Smooth muscle cell (in vitro differentiated cells): ENCODE measurements around the gene YWHAH. TPM values are rescaled to one million over a fixed set of nuclear protein-coding genes. Genes with fewer than 3 reads are reported as not detected.

Experiments
- DNase-seq: peaks from one replicate; lab custom pipeline; 2025; ENCODE audit not compliant: unreplicated experiment; lab: John Stamatoyannopoulos, UW
- H2AFZ ChIP-seq: fragments of 200-600 bp; sonication (generic); 2 replicates; pipeline ENCODE4 v1.6.0; 2016; ENCODE audit warnings: antibody characterized with exemption, low read depth, mild to moderate bottlenecking
- H3F3A ChIP-seq: fragments of 200-600 bp; sonication (generic); 2 replicates; pipeline ENCODE4 v1.6.0; 2017; ENCODE audit warnings: antibody characterized with exemption, low read depth
- H3K27ac ChIP-seq: fragments of 200-600 bp; sonication (generic); 2 replicates; pipeline ENCODE4 v1.5.1; 2016; ENCODE audit warnings: low read depth, mild to moderate bottlenecking
- H3K27me3 ChIP-seq: fragments of 200-600 bp; sonication (generic); 2 replicates; pipeline ENCODE4 v1.6.1; 2016; ENCODE audit warnings: low read depth, mild to moderate bottlenecking
- H3K36me3 ChIP-seq: fragments of 200-600 bp; sonication (generic); 2 replicates; pipeline ENCODE4 v1.5.1; 2016; ENCODE audit warnings: low read depth
- H3K4me1 ChIP-seq: fragments of 200-600 bp; sonication (generic); 2 replicates; pipeline ENCODE4 v1.5.1; 2016; ENCODE audit warnings: low read depth
- H3K4me2 ChIP-seq: fragments of 200-600 bp; sonication (generic); 2 replicates; pipeline ENCODE4 v1.6.0; 2016; ENCODE audit warnings: mild to moderate bottlenecking
- H3K4me3 ChIP-seq: fragments of 200-600 bp; sonication (generic); 2 replicates; pipeline ENCODE4 v1.5.1; 2016; ENCODE audit warnings: mild to moderate bottlenecking
- H3K79me2 ChIP-seq: fragments of 200-600 bp; sonication (generic); 2 replicates; pipeline ENCODE4 v1.6.0; 2016; ENCODE audit warnings: low read depth, mild to moderate bottlenecking
- H3K9ac ChIP-seq: fragments of 200-600 bp; sonication (generic); 2 replicates; pipeline ENCODE4 v1.6.0; 2016; ENCODE audit warnings: low read depth
- H3K9me3 ChIP-seq: fragments of 200-600 bp; sonication (generic); replicated peaks from 2 replicates; pipeline ENCODE4 v1.5.1; 2016; ENCODE audit warnings: low read depth
- H4K20me1 ChIP-seq: fragments of 200-600 bp; sonication (generic); 2 replicates; pipeline ENCODE4 v1.6.0; 2016; ENCODE audit warnings: low read depth
- CTCF ChIP-seq: fragments of 200-600 bp; sonication (generic); IDR thresholded peaks from 2 replicates; pipeline ENCODE4 v1.5.1; 2017; ENCODE audit warnings: borderline replicate concordance, mild to moderate bottlenecking, antibody characterized with exemption; ENCODE audit not compliant: insufficient read depth, poor library complexity, severe bottlenecking
- WGBS: methylation state at CpG from one replicate; pipeline ENCODE4 v1.1.7; 2016; ENCODE audit warnings: low lambda C conversion rate; 5-methylcytosine and 5-hydroxymethylcytosine counted together
- polyA plus RNA-seq: library from polyadenylated mRNA; unstranded; fragments of >200 nt; fragmentation: Nextera tagmentation; extraction: Ambion mirVana; gene quantifications from 2 replicates; pipeline ENCODE4 v1.2.1, GENCODE V29; 2016
- total RNA-seq: library from RNA; depleted of rRNA; stranded (reverse); fragments of >200 nt; gene quantifications from 2 replicates; pipeline ENCODE4 v1.2.3, GENCODE V29; 2014

The YWHAH gene
- total and polyA plus RNA-seq, 2 experiments from 2014 or later, result 74.4 to 101 TPM

DNA sequence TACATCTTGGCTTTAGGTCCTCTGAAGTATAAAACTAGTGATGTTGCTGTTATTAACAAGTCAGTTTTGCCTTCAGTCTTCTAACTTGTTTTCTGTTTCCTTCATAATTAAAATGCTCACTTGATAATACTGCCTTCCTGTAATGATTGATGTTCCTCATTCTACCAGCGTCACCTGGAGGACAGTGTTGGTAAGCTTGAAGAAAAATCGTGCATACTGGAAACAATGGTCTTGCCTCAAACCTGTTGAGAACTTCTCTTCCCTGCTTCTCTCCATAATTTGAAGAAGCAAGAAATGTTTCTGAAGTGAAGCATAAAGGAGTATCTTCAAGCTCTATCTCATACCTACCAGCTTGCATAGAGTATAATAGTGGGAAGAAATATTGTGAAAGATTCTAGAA lies 3.0 kb downstream of the YWHAH start:
- Histone ChIP-seq H3K27me3 (no peaks in the 10 kb centered on the region), H3K4me3 (no peak overlapping the region), H3K9me3 (no peaks in the 10 kb centered on the region), H3K27ac (peak overlapping the region; percentile 22), H2AFZ (no peak overlapping the region), H3K79me2 (peaks cover 68% of the 10 kb centered on the region), H3K36me3 (no peaks in the 10 kb centered on the region), H3F3A (peaks cover 12% of the 10 kb centered on the region), H3K4me1 (peaks cover 31% of the 10 kb centered on the region), H4K20me1 (peaks cover 64% of the 10 kb centered on the region), H3K9ac (no peak overlapping the region), H3K4me2 (no peak overlapping the region)
- TF ChIP-seq CTCF, result peak; percentile 10
- DNase-seq, result no peak
- WGBS, result 71% methylated on average over 2 of the region's 2 CpGs

DNA sequence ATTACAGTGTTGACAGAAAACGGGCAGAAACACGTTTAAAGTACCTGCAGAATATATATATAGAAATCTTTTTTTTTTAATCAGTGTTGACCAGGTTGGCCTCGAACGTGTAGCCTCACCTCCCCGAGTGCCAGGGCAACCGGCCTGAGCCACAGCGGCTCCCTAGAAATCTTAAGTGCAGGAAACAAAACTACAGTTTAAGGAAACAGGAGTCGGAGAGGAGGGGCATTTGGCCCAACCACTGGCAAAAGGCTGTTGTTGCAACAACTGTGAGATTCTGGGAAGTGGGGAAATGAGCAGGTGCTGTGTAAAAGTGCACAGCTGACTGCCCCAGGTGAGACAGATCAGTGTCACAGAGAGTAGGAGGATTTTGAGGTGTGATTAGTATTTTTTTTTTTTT lies 3.7 kb downstream of the YWHAH start:
- TF ChIP-seq CTCF, result no peak
- DNase-seq, result no peak
- peaks cover 36% of the 10 kb centered on the region for H3K4me1 ChIP-seq
- H3K27ac ChIP-seq, result no peak overlapping the region
- WGBS, result 93% methylated on average over 8 of the region's 8 CpGs
- peaks cover 71% of the 10 kb centered on the region for H4K20me1 ChIP-seq
- no peak overlapping the region for H3K4me3 ChIP-seq
- no peak overlapping the region for H3K4me2 ChIP-seq
- peaks cover 72% of the 10 kb centered on the region for H3K79me2 ChIP-seq
- no peak overlapping the region for H3K9ac ChIP-seq
- H3K36me3 ChIP-seq, result no peaks in the 10 kb centered on the region
- no peak overlapping the region for H2AFZ ChIP-seq
- no peaks in the 10 kb centered on the region for H3K9me3 ChIP-seq
- peaks cover 12% of the 10 kb centered on the region for H3F3A ChIP-seq
- H3K27me3 ChIP-seq, result no peaks in the 10 kb centered on the region

DNA sequence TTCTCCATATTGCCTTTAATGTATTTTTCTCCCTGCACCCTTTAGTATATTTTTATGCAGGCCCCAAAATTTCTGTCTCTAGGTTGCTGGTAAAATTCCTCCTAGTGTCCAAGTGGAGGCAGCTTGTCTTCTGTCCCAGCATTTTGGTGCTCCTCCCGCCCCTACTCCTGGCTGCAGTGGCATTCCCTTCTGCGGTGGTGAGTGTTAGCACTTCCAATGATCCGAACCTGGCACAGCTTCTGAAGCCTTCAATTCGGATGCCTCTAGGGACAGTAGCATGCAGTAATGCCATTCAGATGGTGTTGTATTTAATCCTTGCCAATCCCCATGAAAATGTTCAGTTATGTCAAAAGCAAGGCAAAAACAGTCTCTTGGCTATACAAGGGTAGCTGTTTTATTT lies 5.9 kb downstream of the YWHAH start:
- Histone ChIP-seq H3F3A (peaks cover 11% of the 10 kb centered on the region), H3K27ac (no peak overlapping the region), H3K4me1 (peaks cover 35% of the 10 kb centered on the region)

More for the DNA sequence above, 5.9 kb downstream of the YWHAH start:
- no peaks in the 10 kb centered on the region for H3K9me3 ChIP-seq
- TF ChIP-seq CTCF, result no peak
- no peak overlapping the region for H2AFZ ChIP-seq
- peaks cover 94% of the 10 kb centered on the region for H4K20me1 ChIP-seq
- H3K79me2 ChIP-seq, result peaks cover 89% of the 10 kb centered on the region
- no peak overlapping the region for H3K9ac ChIP-seq
- H3K4me3 ChIP-seq, result no peak overlapping the region
- H3K36me3 ChIP-seq, result no peaks in the 10 kb centered on the region
- H3K27me3 ChIP-seq, result no peaks in the 10 kb centered on the region
- H3K4me2 ChIP-seq, result no peak overlapping the region
- DNase-seq, result no peak
- 91% methylated on average over 4 of the region's 4 CpGs for WGBS
